ENCODE measurements around the gene DNAH8.

Gene DNAH8, protein sequence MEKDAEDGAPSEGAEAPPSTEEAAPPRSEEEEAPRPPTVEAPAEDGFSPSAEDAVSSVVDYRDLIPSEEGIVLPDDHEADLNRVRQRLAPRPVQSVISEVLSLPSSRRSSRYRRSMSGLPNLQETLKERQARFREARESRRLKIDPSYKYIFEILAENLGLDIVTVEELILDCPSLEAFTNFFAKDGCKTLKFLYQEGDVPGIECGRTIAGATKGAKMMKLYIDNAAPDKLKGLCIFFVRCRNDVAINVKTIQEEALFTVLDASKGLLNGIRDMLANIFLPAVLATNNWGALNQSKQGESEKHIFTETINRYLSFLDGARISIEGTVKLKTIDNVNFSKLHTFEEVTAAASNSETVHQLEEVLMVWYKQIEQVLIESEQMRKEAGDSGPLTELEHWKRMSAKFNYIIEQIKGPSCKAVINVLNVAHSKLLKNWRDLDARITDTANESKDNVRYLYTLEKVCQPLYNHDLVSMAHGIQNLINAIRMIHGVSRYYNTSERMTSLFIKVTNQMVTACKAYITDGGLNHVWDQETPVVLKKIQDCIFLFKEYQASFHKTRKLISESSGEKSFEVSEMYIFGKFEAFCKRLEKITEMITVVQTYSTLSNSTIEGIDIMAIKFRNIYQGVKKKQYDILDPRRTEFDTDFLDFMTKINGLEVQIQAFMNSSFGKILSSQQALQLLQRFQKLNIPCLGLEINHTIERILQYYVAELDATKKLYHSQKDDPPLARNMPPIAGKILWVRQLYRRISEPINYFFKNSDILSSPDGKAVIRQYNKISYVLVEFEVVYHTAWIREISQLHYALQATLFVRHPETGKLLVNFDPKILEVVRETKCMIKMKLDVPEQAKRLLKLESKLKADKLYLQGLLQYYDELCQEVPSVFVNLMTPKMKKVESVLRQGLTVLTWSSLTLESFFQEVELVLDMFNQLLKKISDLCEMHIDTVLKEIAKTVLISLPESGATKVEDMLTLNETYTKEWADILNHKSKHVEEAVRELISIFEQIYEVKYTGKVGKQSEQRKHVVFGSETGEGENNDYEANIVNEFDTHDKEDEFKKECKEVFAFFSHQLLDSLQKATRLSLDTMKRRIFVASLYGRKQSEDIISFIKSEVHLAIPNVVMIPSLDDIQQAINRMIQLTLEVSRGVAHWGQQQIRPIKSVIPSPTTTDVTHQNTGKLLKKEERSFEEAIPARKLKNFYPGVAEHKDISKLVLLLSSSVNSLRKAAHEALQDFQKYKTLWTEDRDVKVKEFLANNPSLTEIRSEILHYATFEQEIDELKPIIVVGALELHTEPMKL (N-terminal part only)
- long read RNA-seq, donor 1, result 0 reads
- long read RNA-seq, donor 2, result 0 reads
- long read RNA-seq, donor 3, result 0 reads
- long read RNA-seq, donor 4, result 0 reads
- long read RNA-seq, donor 5, result 0 reads
- long read RNA-seq, donor 6, result 0 reads
- long read RNA-seq, donor 7, result 0 reads
- long read RNA-seq, donor 8, result 0 reads

DNA sequence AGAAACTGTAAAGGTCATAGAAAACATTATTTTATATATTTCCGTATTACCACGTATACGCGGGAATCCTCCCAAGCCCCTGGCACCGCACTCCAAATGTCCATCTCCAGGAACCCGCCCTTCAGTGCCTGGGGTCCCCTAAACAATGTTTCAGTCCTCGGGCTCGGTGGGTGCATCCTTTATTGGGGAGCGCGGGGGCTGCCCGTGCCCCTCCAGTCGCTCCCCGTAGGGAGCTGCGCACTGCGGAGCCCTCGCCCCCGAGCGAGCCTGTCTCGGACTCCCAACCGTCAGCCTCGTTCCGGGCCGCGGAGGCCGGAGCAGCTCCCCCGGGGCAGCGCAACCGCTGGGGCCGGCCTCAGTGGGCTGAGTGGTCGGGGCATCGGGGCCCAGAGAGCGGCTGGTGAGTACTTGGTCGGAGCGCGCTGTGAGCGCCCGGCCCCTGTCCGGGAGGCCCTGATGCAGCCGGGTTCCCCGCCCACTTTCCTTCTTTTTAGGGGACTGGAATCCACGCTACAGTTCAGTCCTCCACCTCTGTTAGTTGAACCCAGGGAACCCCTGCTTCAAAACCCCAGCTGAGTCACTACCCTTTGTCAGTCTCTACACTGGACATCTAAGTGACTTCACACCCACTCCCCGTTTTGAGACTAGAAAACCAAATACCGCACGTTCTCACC lies at the start of gene DNAH8:
DNAH8 (plus strand) TSS at position 296 of the 674 bp plus-strand sequence. CDS start 7,499 bp downstream, outside the sequence.
- DNase-seq, result peak; percentile 52

DNA sequence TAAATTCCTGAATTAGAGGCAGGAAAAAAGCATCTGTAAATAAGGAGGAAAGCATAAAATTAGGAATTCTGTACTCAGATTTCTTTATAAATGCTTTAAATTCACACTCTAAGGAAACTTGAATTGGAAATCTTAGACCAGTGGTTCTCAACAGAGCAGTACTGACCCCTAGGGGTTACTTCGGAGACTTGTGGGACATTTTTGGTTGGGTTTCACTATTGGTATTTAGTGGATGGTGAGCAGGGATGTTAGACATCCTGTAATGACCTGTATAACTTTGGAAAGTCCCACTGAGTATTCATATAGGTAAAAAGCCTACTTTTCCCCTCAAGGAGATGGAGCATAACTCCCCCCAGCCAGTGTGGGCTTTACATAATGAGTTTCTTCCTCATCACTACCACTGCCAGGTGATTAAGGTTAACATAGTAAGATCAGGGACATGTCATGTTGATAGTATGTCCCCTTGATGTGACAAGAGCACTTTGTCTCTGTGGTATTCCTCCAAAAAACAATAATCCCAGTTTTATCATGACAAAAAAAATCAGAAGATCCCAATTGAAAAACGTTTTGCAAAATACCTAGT lies 43.1 kb upstream of the DNAH8 start:
- no peak for DNase-seq

DNA sequence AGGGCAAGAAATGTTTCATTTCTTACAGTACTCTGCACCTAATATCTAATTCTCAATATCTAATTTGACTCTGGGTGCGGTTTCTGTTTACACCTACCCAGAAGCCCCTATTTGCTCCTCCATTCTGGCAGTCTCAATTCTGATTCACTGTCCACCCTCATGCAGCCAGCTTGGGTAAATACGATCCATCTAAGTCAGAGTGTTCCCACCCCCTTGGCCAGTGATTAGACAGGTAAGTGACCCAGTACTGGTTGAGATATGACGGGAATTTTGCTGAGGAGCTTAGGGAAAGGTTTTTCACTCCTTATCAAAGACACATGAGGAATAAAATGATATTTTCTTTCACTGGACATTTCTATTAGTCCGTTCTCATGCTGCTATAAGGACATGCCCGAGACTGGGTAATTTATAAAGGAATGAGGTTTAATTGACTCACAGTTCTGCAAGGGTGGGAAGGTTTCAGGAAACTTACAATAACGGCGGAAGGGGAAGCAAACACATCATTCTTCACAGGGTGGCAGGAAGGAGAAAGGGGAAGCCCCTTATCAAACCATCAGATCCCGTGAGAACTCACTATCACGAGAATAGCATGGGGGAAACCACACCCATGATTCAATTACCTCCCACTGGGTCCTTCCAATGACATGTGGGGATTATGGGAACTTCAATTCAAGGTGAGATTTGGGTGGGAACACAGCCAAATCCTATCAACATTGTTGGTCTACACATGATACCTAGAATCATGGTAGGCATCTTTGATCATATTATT lies 41.5 kb upstream of the DNAH8 start:
- no peak for DNase-seq

DNA sequence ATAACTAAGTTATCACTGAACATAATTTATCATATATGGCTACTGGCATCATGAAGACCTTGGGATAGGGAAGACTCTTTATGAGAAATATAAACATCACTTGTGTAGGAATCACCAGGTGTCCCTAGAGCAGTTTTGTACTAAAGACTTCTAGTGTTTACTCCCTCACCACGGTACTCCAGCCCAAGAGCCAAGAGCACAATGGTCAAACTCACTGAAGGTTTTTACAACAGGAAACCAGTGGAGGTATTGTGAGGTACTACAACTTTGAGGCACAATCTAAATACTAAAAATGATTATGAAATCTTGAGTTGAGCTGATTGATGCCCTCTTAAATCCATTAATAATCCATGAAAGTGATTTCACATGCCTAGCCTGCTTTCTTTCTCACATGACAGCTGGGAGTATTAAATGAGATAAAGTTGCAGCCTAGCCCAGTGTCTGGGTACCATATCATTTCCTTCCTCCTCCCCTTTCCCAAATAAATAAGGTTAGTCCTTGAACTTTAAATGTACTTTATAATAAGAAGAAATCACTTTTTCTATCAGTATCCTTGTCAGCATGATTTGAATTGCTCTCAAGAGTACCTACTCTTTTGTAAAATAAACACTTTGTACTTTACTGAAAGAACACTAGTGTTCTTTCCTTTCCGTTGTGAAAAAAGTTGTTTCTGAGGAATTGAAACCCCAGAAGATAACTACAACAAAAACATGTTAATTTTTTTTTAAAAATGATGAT lies 38.7 kb upstream of the DNAH8 start:
- no peak for DNase-seq

DNA sequence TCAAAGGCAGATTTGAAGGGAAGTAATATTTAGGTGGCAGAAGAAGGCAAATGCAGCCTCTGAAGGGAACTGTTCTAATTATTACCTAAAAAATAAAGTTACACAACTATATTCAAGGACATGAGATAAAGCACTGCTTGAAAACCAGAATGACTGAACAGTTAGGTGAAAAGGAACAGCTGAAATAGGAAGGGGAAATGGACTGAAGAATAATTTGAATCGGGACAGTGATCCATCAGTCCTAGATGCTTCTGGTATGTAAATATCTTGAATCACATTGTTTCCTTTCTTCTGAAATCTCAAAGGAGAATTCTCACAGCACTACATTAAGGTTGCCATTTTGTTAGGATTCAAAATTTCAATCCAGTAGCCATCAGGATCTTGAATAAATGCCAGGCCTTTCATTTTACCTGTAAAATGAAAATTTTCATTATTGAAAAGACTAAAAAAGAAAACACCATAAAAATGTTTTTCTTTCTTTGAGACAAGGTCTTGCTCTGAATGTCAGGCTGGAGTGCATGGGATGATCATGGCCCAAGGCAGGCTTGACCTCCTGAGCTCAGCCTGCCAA lies 38.1 kb upstream of the DNAH8 start:
- DNase-seq, result no peak

DNA sequence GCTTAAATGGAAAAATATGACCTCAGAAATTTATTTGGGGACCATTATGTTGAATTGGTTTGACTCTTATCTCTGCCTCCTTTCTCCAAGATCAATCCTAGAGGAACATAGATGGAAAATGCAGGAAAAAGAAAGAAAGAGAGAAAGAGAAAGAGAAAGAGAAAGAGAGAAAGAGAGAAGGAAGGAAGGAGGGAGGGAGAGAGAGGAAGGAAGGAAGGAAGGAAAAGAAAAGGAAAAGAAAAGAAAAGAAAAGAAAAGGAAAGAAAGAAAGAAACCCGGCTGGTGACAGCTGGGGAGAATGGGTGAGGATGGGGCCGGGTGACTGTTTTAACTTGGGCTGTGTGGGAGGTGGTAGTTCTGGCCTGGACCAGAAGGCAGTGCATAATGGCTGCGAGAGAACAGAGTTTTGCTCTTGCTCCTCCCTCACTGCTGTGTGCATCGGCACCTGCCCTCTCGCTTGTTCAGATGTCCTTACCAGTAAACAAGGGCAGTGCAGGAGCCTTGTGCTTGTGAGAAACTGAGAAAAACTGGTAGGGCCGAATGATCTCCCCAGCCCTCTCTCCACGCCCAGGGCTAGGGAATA lies 36.8 kb upstream of the DNAH8 start:
- DNase-seq, result no peak

DNA sequence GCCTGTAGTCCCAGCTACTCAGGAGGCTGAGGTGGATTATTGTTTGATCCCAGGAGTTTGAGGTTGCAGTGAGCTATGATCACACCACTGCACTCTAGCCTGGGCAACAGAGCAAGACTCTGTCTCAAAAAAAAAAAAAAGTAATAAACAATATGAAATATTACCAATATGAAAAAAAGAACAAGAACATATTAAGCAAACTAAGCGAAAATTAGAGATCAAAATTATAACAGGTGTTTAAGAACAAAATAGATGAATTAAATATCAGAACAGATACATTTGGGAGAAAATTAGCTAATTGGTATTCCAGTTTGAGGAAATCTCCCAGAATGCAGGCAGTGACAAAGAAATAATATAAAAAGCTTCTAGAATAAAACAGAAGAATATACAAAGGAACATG lies 35.4 kb upstream of the DNAH8 start:
- no peak for DNase-seq

DNA sequence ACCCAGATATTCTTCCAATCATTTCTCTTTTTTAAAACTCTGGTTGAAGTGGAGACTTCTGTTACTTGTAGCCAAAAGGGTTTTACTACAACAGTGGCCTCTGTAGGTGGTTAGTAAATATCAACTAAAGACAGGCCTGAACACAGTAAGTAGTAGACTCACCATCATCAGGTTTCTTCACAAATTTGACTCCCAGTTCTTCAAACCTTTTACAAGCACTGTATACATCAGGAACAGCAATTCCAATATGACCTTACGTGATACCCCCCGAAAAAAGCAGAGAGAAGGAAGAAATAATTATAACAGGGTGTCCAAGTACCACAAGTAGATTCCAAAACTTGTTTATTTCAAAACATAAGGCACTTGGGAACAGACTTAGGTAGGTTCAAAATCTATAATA lies 33.3 kb upstream of the DNAH8 start:
- no peak for DNase-seq

DNA sequence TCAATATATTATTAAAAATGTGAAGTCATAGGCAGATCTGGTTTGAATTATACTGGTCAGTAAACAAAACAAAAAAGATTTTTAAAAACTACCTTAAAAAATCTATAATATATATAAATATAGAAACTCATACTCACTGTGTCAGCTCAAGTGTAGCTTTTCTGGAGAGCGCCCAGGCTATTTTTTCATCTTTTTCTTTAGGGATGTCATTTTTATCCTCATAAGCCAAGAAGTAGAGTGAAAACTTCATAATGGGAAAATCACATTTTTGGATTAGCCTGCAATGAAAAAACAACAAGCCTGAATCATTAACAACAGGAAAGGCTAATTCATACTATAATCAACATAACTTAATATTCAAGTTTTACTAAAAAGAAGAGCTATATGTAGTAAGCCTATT lies 30.9 kb upstream of the DNAH8 start:
- DNase-seq, result no peak

DNA sequence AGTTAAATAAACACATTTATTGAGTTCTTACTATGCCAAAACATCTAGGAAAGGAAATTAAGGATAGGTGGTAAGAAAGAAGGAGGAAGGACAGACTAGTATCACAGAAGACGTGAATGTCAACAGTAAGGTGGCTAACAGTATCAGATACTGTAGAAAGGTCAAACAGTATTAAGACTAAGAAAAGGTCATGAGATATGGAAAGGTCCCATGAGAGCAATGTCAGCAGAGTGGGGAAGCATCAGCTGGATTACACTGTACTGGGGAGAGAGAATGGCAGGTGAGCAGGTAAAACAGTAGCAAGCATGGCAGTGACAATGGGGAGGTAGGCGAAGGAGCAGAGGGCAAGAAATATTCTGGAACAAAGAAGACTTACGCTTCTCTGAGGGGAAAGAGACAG lies 30.2 kb upstream of the DNAH8 start:
- DNase-seq, result no peak

DNA sequence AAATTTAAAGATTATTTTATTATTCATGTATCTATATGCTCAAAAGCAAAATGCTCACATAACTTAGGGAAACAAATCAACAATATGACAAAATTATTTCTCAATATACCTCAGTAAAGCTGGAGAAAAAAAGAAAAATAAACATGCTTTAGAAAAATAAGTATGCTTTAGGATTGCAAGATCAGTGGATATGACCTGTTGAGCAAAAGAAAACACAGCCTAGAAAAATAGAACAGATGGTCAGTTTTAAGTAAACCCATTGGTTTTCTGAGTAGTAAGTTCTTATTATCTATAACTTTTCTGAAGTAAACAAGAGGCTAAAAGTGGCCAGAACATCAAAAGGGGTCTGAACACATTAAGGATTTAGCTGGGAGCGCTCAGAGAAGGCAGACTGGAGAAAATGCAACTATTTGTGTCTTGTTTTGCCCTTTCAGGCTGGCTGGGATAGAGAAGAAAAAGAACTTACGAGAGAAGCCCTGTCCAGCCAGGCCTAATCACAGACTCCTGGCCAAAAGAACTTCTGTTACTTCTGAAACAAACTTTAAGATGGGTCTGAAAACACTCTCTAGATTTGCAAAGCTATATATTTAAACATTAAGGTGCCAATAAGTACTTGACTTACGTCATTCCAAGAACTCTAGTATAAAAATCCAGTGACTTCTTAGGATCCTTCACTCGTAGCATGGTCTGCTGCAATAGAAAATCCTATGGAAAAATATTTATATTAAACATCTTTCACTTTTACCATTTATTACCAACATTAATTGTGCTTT lies 28.7 kb upstream of the DNAH8 start:
- DNase-seq, result no peak

DNA sequence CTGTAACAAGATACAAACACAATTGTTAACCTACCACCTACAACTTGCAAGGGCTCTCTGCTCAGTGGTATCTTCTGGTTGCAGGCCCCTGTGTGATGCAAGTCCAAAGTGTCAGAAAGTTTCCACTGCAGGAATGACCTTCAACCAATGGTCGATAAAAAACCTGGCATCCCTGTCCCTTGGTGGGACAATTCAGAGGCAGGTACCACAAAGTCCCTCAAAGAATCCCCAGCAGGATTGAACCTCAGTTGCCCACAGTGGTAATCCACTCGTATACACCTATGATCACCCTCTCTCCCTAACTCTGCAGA lies 28.1 kb upstream of the DNAH8 start:
- no peak for DNase-seq

DNA sequence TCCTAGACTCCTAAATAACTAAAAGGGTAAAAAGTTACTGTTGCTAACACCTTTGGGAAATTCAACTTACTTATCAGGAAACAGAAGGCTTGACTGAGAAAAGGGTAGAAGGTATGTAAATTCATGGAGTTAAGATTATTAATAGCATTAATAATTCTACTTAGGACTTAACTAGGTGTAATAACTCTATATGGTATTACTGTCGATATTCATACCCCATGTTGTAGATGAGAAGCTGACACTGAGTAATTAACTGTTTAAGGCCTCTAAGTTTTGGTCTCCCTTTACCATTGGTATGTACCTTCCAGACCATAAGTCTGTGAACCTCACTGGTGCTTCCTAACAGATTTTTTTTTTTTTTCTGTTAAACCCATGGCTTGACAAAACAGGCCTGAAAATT lies 27.6 kb upstream of the DNAH8 start:
- DNase-seq, result no peak

DNA sequence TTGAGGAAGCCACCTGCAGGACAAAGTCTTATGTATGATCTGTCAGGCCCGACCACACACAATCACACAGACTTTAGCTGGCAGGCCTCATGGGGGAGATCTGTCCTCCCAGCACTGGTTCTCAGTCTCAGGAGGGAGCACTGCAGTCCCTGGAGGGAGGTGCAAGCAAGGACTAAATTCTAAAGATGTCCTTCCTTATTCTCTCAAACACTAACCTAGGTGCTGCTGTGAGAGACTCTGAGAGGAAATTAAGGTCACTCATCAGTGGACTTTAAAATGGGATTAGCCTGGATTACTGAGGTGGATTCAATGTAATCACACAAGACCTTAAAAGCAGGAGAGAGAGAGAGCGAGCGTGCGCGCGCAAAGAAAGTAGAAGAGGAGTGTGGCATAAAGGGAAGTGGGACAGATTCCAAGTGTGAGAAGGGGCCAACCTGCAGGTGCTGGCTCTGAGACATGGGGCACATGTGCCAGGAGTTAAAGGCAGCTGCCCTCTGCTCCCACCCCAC lies 26.5 kb upstream of the DNAH8 start:
- no peak for DNase-seq

DNA sequence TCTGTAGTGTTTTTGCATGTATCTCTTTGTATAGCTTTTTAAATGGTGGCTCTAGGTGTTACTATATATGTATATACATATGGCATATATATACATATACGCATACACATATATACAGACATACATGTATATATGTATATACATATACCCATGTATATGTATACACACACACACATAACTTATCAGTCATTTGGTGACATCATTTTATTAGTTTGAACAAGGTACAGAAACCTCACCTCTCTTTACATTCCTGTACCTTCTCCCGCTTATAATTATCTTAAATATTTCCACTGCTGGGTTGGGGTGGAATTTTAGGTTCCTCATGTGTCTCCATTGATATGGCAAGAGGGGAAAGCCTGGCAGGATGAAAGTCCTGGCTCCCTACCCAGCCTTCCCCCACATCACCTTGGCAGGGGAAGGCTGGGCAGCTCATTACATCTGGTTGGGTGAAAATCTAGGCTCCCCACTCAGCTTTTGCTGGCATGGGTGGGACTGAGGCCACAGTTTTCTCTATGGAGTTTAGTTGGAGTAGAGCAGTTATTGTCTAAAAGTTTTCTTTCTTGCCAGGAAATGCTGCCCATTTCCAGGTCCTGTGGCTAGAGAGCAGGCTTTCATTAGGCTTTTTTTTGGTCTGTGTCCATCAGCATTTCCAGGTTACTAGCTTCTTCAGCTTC lies 19.7 kb upstream of the DNAH8 start:
- no peak for DNase-seq

DNA sequence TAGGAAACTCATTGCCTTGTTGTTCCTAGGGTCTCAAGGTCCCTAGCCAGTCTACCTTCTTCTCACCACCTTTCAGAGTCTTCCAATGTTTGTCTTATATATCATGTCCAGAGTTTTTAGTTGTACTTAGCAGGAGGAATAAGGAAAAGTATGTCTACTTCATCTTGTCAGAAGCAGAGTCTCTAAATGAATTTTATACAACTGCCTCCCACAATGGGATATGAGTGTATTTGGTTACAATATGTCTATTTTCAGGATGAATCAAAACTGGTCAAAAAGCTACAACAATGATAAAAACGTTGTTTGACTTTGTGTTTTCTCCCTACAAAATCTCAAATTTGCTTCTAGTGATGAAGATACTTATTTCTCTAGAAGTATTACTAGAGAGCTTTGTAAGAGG lies 19.2 kb upstream of the DNAH8 start:
- DNase-seq, result no peak

DNA sequence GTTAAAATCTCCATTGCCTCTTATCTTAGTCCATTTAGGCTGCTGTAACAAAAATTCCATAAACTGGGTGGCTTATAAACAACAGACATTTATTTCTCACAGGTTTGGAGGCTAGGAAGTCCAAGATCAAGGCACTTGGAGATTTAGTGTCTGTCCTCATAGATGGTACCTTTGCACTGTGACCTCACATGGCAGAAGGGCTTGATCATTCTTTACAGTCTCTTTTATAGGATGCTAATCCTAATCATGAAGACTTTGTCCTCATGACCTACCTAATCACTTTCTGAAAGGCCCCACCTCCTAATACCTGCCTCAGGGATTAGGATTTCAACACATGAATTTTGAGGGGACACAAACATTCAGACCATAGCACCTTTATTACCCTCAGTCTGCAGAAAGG lies 18.8 kb upstream of the DNAH8 start:
- no peak for DNase-seq

DNA sequence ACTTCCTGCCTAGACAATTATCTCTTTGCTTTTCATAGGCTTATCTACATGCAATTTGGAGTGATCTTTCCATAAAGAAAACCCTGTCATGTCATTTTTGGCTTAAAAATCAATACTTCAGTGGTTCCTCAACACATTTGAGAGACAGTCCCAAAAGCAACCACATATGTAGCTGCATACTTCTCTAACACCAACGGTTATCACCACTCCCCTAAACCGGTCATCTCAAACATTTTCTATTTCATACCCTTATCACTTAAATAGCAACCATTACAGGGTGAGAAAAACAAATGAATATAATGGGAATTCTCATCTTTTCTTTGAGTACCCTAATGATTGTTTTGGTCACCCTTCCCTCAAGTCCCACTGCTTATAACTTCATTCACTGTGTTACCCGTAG lies 17.3 kb upstream of the DNAH8 start:
- no peak for DNase-seq
